ENCODE measurements around the gene TLE3. TPM values are rescaled to one million over a fixed set of nuclear protein-coding genes. Genes with fewer than 3 reads are reported as not detected.
"Not testable (repeated sequence)": the region's sequence is repeated elsewhere in the genome, so short reads cannot be mapped to it uniquely, and the experiment has no call there.

TLE3 gene
- total RNA-seq, 2 donors from 2014 or later, result 82.9 to 171 TPM

DNA sequence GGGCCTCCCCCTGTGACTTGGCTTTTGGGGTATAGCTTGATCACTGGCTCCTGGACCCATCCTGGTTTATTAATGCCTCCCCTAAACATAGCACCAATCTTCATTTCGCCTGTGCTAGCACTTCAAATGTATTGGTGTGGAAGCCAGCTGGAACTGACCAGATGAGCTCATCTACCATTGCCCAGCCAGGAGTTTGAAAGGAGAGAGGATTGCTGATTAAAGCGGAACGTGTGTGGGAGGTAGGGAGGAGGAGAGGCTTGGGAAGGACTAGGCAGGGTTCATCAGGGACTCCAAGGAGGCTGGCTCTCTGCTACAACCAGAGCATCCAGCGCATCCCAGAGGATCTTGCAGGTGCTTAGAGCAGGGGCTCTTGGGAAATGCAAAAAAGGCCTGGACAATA is 34.4 kb upstream of the TLE3 start:
- H3K27ac Mint-ChIP-seq, result no peak overlapping the region
- ATAC-seq (no peak), DNase-seq (ENCODE audit: low spot score in 2 of 2) (no peak)
- peaks cover 0 to 9% of the 10 kb centered on the region in 2 donors for H3K9me3 Mint-ChIP-seq
- no peaks in the 10 kb centered on the region for H3K36me3 Mint-ChIP-seq

DNA sequence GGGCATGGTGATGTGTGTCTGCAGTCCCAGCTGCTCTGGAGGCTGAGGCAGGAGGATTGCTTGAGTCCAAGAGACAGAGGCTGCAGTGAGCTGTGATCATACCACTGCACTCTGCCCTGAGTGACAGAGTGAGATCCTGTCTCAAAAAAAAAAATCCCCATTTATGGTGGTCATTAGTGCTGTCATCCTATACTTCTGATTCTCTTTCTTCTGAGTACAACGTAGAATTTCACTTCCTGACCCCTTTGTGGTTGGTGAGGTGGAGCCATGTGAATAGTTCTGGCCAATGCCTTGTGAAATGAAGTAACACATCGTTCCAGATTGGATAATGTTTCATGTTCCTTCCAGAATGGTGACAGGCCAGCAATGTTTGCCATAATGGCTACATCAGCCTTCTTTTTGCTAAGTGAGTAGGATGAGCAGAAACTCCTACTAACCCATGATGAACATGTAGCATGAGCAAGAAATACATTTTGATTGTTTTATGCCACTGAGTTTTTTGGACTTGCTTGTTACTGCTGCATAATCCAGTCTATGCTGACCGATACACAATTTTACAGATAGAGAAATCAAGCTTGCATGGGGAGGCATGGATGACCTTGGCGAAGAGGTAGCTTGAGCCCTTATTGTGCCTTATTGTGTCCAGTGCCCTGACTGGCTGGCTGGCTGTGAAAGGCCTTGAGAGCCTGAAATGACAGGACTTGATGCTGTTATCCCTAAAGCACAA is 30.9 kb upstream of the TLE3 start:
- no peaks in the 10 kb centered on the region for H3K9me3 Mint-ChIP-seq
- ATAC-seq, result peak; percentile 45 to 72
- no peak overlapping the region for H3K27ac Mint-ChIP-seq
- DNase-seq (ENCODE audit: low spot score in 2 of 2), result no peak
- H3K36me3 Mint-ChIP-seq, result no peaks in the 10 kb centered on the region

DNA sequence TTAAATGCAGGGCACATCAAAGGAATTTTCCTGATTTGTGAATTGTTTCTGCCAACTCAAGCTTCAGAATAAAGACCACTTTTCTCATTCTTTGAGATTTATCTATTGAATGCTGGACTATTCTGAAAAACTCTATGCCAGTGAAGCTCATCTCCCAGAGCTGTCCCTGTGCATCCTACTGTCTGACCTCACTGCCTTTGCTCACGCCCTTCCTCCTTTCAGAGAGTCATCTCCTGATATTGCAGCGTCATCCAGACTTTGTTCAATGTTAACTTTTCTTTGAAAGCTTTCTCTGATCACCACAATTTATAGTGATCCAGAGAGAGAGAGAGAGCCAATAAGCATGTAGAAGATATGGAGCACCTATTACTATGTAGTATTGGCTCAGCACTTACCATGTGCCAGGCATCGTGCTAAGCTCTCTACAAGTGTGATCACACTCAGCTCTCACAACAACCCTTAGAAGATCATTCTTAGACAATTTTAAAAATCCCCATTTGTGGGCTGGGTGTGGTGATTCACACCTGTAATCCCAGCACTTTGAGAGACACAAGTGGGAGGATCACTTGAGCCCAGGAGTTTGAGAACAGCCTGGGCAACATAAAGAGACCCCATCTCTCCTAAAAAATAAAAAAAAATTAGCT is 30.2 kb upstream of the TLE3 start:
- no peaks in the 10 kb centered on the region for H3K36me3 Mint-ChIP-seq
- peak in 1 of 2 donors; percentile 26 for DNase-seq (ENCODE audit: low spot score in 2 of 2)
- no peak overlapping the region for H3K27ac Mint-ChIP-seq
- no peaks in the 10 kb centered on the region for H3K9me3 Mint-ChIP-seq
- ATAC-seq, result peak; percentile 72 to 73

DNA sequence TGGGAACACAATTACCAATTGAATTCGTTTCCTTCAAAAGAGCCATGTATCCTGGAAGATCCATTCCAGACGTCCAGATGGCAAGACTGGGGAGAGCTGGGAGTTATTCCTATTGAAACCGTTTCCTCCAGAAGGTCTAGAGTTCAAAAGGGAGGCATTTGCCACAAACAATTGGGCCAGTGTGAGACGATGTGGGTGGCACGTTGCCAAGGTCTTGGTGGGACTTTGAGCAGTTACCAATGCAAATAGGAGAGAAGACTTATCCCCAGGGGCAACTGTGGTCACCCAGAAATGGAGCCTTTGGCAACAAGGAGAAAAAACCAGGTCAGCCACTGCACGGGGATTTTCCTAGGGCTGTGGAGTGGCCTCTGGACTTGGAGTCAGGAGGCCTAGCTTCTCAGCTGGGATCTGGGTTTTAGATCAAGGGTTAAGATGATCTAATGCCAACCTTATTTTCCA is 29.6 kb upstream of the TLE3 start:
- no peak for ATAC-seq
- no peak for DNase-seq (ENCODE audit: low spot score in 2 of 2)

DNA sequence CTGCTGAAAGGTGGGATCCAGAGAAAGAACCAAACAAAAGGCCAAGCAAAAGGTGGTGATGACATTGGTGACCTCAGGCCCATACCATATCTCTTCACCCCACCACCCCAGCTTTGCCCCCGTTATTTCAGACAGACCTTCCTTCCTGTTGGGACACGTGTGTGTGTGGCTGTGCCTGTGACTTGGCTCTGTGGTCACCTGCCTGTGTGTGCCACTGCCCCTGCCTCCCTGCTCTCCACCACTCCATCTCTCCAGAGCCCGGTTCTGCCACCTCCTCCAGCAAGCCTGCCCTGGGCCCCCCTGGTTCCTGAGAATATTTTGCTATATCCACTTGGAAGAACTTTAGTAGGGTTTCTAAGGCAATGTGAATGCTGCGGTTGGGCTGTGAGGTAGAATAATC is 28.6 kb upstream of the TLE3 start:
- Mint-ChIP-seq H3K9me3 (no peaks in the 10 kb centered on the region), H3K36me3 (no peaks in the 10 kb centered on the region), H3K27ac (no peak overlapping the region)
- ATAC-seq (no peak), DNase-seq (ENCODE audit: low spot score in 2 of 2) (peak in 1 of 2 donors; percentile 14)

More for the DNA sequence above, 29.6 kb upstream of the TLE3 start:
- Mint-ChIP-seq H3K36me3 (no peaks in the 10 kb centered on the region), H3K27ac (no peak overlapping the region), H3K9me3 (no peaks in the 10 kb centered on the region)

DNA sequence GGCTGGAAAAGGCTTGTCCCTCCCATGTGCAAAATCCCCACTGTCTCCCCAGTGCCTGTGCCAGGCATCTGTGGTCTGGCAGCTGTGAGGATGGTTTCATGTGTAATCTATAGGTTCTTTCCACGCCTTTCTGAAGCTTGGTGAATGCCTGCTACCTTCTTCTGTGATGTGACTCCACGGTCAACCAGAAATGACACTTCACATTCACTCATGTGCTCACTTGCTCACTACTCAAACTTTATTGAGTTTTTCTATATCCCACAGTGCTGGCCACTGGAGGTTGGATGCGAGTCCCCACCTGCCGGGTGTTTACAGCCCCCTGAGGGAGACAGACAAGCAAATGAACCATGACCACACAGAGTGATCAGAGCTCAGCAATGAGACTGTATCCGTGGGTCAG is 27.9 kb upstream of the TLE3 start:
- H3K9me3 Mint-ChIP-seq, result no peaks in the 10 kb centered on the region
- no peak for ATAC-seq
- peak in 1 of 2 donors; percentile 37 for DNase-seq (ENCODE audit: low spot score in 2 of 2)
- no peak overlapping the region for H3K27ac Mint-ChIP-seq
- no peaks in the 10 kb centered on the region for H3K36me3 Mint-ChIP-seq

DNA sequence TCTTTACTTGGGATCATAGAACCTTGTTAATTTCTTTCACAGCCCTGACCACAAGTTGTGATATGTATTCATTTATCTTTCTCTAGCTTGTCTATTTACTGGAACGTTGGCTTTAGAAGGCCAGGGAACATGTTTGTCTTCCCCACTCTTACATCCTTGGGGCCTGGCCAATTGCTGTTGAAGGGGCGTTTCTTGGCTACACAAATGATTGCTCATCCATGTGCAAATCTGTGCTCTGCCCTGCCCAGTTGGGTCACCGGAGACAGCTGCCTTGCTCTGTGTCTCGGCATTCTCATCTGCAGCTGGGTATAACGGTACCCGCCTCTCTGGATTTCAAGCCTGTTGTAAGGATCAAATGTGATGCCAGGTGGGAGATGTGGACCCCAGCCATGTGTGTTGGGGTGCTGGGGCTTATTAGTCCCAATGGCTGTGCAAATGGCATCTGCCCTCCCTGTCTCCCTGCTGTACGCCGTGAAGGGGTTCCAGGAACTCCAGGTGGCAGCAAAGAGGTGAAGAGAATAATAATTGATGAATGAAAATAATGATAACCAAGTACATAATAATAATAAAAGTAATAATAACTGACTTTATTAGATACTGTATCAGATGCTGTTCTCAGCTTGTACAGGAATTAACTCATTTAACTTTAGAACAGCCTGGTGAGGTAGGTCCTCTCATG is 24.0 kb upstream of the TLE3 start:
- ATAC-seq (no peak), DNase-seq (ENCODE audit: low spot score in 2 of 2) (no peak)
- H3K9me3 Mint-ChIP-seq, result no peaks in the 10 kb centered on the region
- no peak overlapping the region for H3K27ac Mint-ChIP-seq
- H3K36me3 Mint-ChIP-seq, result no peaks in the 10 kb centered on the region

DNA sequence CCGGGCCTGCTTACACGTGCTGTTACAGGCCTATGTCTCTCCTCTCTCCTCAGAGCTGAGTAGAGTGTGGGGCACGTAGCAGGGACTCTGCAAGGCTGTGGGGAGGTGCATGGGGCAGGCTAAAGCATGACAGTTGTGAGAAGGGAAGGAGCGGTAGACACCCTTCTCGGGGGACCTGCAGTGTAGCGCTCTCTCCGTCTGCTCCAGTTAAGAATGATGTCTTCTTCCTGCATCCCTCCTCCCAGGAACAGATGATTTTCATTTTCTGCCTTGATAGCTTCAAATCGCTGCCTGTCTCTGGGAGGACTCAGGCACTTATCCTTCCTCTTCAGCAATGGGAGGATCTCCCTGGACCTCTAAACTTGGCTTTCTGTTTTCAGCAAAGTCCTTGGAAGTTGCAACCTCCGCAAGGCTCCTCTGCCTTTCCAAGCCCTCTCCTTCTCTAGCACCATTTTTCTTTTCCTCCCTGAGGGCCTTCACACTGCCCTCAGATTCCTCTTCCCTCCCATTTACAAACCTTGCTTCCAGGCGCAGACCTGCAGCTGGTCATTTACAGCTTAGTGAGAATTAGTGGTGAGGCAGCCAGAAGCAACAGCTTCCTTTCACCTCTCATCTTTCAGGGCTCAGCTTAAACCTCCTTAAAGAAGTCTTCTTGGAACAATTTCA is 23.4 kb upstream of the TLE3 start:
- no peak for DNase-seq (ENCODE audit: low spot score in 2 of 2)
- H3K9me3 Mint-ChIP-seq, result no peaks in the 10 kb centered on the region
- no peak overlapping the region for H3K27ac Mint-ChIP-seq
- no peak for ATAC-seq
- H3K36me3 Mint-ChIP-seq, result no peaks in the 10 kb centered on the region

DNA sequence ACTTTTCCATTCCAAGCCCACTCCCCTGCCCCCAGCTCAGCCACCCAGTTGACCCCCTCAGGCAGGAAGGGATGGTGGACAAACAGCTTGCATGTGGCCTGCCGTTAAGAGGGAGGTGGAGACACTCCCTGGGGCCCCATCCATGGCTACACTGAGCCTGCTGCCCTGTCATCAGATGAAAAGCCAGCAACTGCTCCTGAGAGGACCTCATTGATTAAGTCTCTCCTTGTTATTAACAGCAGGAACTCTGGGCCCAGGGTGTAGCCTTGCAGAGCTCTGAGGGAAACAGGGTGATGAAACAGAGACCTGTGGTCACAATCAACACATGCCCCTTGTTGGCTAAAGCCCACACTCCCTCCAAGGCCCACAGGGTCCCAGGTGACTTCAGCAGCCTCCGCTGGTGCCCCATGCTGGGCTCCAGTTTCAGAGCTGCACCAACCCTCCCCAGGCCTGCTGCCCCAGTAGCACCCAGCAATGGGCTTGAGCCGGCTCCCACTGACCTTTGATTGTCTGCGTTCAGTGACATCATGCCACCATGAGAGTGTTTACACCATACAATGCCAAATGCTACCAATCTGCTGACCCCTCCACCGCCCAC is 22.3 kb upstream of the TLE3 start:
- Mint-ChIP-seq H3K36me3 (no peaks in the 10 kb centered on the region), H3K9me3 (no peaks in the 10 kb centered on the region), H3K27ac (no peak overlapping the region)
- DNase-seq (ENCODE audit: low spot score in 2 of 2), result no peak
- no peak for ATAC-seq

DNA sequence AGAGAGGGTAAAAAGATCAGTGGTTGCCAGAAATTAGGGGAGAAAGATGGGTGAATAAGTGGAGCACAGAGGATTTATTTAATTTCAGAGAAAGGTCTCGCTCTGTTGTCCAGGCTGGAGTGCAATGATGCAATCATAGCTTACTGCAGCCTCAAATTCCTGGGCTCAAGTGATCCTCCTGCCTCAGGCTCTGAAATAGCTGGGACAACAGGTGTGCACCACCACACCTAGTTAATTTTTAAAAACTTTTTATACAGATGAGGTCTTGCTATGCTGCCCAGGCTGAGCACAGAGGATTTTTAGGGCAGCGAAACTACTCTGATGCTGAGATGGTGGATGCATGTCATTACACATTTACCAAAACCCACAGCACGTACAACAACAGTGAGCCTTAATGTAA is 20.9 kb upstream of the TLE3 start:
- H3K9me3 Mint-ChIP-seq, result no peaks in the 10 kb centered on the region
- DNase-seq (ENCODE audit: low spot score in 2 of 2) (no peak), ATAC-seq (no peak)
- H3K27ac Mint-ChIP-seq, result no peak overlapping the region
- H3K36me3 Mint-ChIP-seq, result no peaks in the 10 kb centered on the region

DNA sequence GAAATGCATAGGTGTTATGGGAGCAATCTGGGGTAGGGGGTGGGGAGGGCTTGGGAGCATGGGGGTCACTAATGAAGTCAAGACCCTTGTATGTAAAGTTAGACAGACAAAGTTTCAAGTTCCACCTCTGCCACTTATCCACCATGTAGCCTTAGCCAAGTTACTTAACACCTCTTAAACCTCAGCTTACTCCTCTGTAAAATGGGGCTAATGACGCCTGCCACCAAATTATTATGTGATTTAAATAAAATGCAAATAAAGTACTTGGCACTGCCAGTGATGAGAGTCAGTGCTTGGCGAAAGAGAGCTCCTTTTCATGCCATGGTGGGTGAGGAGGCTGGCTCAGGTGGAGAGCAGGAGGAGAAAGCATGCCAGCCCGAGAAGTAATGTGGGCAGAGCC is 18.6 kb upstream of the TLE3 start:
- DNase-seq (ENCODE audit: low spot score in 2 of 2) (no peak), ATAC-seq (no peak)
- Mint-ChIP-seq H3K27ac (no peak overlapping the region), H3K36me3 (no peaks in the 10 kb centered on the region), H3K9me3 (no peaks in the 10 kb centered on the region)

DNA sequence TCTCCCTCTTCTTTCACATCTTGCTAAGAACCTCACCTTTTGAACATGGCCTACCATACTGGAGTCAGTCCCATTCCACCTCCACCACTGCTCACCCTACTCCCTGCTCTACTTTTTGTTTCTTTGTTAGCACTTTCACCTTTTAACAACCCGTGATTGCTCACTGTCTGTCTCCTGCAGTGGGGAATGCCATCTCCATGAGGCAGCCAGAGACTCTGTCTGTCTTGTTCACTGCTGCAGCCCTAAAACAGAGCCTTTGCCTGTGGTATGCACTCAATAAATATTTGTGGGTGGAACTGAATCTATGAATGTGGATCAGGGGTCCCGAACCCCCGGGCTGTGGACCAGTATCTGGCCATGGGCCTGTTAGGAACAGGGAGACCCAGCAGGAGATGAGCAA is 16.5 kb upstream of the TLE3 start:
- H3K27ac Mint-ChIP-seq, result no peak overlapping the region
- DNase-seq (ENCODE audit: low spot score in 2 of 2), result no peak
- H3K36me3 Mint-ChIP-seq, result no peaks in the 10 kb centered on the region
- no peaks in the 10 kb centered on the region for H3K9me3 Mint-ChIP-seq
- no peak for ATAC-seq

DNA sequence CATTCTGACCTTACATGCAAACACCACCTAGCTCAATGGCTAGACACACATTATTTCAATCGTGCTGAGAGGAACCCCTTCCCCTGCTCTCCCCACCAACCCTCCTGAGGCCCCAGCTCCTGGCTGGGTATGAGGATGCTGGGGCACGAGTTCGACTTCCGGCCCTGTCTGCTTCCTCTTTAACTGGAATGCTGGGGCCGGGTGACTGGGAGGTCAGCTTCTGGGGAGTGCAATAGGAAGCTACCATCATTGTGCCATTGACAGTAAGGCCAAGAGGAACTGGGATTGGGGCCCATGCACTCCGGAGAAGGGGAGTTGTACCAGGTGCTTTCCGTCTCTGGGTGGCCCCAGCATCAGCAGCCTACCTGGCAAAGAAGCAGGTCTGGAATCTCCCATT is 15.6 kb upstream of the TLE3 start:
- Mint-ChIP-seq H3K27ac (no peak overlapping the region), H3K9me3 (no peaks in the 10 kb centered on the region), H3K36me3 (no peaks in the 10 kb centered on the region)
- ATAC-seq (no peak), DNase-seq (ENCODE audit: low spot score in 2 of 2) (no peak)

DNA sequence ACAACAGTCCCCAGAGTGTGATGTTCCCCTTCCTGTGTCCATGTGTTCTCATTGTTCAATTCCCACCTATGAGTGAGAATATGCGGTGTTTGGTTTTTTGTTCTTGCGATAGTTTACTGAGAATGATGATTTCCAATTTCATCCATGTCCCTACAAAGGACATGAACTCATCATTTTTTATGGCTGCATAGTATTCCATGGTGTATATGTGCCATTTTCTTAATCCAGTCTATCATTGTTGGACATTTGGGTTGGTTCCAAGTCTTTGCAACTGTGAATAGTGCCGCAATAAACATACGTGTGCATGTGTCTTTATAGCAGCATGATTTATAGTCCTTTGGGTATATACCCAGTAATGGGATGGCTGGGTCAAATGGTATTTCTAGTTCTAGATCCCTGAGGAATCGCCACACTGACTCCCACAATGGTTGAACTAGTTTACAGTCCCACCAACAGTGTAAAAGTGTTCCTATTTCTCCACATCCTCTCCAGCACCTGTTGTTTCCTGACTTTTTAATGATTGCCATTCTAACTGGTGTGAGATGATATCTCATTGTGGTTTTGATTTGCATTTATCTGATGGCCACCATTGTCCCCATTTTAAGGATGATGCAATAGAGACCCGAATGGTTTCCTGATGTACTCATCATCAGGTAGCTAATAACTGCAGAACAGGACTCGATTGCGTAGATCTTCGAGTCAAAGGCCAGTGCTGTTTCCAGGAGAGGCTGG is 15.0 kb upstream of the TLE3 start:
- H3K9me3 Mint-ChIP-seq; DNase-seq (ENCODE audit: low spot score in 2 of 2); H3K27ac Mint-ChIP-seq; ATAC-seq; H3K36me3 Mint-ChIP-seq: not testable (repeated sequence)

DNA sequence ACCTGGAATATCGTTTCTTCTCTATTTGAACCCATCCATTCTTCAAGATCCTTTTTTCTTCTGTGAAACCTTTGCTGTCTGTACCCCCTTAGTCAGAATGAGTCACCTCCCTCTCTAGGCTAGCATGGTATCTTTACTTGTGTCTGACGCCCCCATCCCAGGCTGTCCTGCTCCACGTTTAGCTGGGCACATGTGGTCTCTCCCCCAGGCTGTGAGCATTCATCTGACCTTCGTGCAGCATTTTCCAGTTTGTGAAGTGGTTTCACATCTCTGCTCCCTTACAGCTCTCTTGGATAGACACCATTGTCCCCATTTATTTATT is 14.3 kb upstream of the TLE3 start:
- Mint-ChIP-seq H3K36me3 (no peaks in the 10 kb centered on the region), H3K27ac (no peak overlapping the region), H3K9me3 (no peaks in the 10 kb centered on the region)
- DNase-seq (ENCODE audit: low spot score in 2 of 2), result no peak
- ATAC-seq, result no peak

DNA sequence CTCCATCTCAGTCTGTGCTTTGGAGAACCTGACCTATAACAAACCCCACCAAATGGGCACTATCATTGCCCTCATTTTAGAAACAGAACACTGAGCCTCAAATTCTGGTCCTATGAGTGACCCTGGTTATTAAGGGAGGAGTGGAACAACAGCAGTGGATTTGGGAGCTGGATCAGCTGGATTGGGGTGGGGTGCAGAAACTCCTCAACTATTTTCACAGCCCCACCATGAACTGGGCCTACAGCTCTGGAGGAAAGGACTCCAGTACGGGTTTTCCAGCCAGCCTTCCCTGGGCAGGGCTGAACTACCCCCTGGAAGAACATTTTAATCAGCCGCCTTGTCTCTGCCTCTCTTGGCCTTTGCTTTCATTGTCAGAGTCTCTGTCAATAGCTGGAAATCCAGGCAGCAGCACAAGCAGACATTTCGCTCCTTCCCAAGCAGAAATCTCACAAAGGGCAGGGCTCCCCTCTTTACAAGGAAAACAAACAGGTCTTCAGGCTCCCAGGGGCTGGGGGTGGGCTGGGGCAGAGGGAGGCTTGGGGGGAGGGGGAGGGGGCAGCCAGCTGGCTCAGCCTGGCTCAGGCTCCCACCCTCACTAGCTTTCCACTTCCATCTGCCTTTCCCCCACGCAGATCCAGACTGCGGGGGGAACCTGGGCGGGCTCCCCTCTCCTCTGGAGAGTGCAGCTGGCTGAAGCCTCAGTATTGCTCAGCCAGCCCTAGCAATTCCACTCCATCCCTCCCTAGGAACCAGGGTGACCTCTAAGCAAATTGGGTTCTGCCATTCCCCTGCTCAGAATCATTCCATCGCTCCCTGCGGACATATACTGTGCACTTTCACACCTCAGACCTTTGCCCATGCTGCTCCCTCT is 13.7 kb upstream of the TLE3 start:
- Mint-ChIP-seq H3K27ac (no peak overlapping the region), H3K36me3 (no peaks in the 10 kb centered on the region), H3K9me3 (no peaks in the 10 kb centered on the region)
- DNase-seq (ENCODE audit: low spot score in 2 of 2), result no peak
- ATAC-seq, result no peak
